Caco-2 (cell line): ENCODE data around the gene BLOC1S1. TPM values are rescaled to one million over a fixed set of nuclear protein-coding genes. Genes with fewer than 3 reads are reported as not detected.

Experiments used
- BruUV-seq: library from RNA; stranded (reverse); fragments of 400-500 nt; replicated peaks from 2 replicates; lab custom pipeline; 2021; lab: Mats Ljungman, UMichigan
- CTCF ChIA-PET: fragments of 300-600 bp; sonication (Branson Sonifier 250); formaldehyde crosslinking; loops from one replicate; lab custom pipeline; 2022; ENCODE audit warnings: antibody characterized with exemption; lab: Charles Lee
- POLR2A ChIA-PET: fragments of 300-600 bp; sonication (Branson Sonifier 250); formaldehyde crosslinking; loops from one replicate; lab custom pipeline; 2022; ENCODE audit warnings: antibody characterized with exemption; lab: Charles Lee
- DNase-seq, 2 experiments: peaks; one replicate each; pipeline versions ENCODE4 v3.0.0 to v3.0.0-alpha.2; 2020 to 2022
- H3K27me3 ChIP-seq: replicated peaks from 2 replicates; pipeline ENCODE4 v1.6.0; 2011; ENCODE audit warnings: low read length; ENCODE audit not compliant: control insufficient read depth, insufficient read depth
- H3K36me3 ChIP-seq: 2 replicates; pipeline ENCODE4 v1.5.1; 2011; ENCODE audit warnings: low read length; ENCODE audit not compliant: control insufficient read depth, insufficient read depth
- H3K4me1 ChIP-seq: fragments of 250-450 bp; sonication (Bioruptor Pico); 2 replicates; pipeline ENCODE4 v1.5.1; 2020; ENCODE audit warnings: mild to moderate bottlenecking
- H3K4me3 ChIP-seq: 2 replicates; pipeline ENCODE4 v1.5.1; 2011; ENCODE audit warnings: low read depth, mild to moderate bottlenecking, control low read depth, low read length
- H3K9me3 ChIP-seq: fragments of 250-450 bp; sonication (Bioruptor Pico); 2 replicates; pipeline ENCODE4 v1.5.1; 2020; ENCODE audit warnings: mild to moderate bottlenecking, moderate library complexity
- H3K27ac Mint-ChIP-seq: one replicate; pipeline ENCODE4 v1.8.0; 2022; ENCODE audit warnings: mixed read lengths; ENCODE audit not compliant: unreplicated experiment
- H3K27me3 Mint-ChIP-seq: one replicate; pipeline ENCODE4 v1.8.0; 2022; ENCODE audit warnings: mixed read lengths; ENCODE audit not compliant: insufficient read depth, unreplicated experiment
- H3K36me3 Mint-ChIP-seq: one replicate; pipeline ENCODE4 v1.8.0; 2022; ENCODE audit warnings: mild to moderate bottlenecking, mixed read lengths; ENCODE audit not compliant: insufficient read depth, unreplicated experiment
- H3K4me1 Mint-ChIP-seq: one replicate; pipeline ENCODE4 v1.8.0; 2022; ENCODE audit warnings: low read depth, mixed read lengths; ENCODE audit not compliant: unreplicated experiment
- H3K4me3 Mint-ChIP-seq: one replicate; pipeline ENCODE4 v1.8.0; 2022; ENCODE audit warnings: mild to moderate bottlenecking, moderate library complexity, mixed read lengths; ENCODE audit not compliant: unreplicated experiment
- H3K9me3 Mint-ChIP-seq: one replicate; pipeline ENCODE4 v1.8.0; 2022; ENCODE audit warnings: mixed read lengths; ENCODE audit not compliant: unreplicated experiment
- intact Hi-C: fragments of 100-400 bp; cut with micrococcal nuclease; formaldehyde crosslinking; loops from one replicate; pipeline ENCODE4 v1.10.0; 2022; ENCODE audit not compliant: unreplicated experiment
- total RNA-seq: library from RNA; stranded (reverse); gene quantifications from 2 replicates; pipeline ENCODE4 v1.2.3, GENCODE V29; 2022
- TF ChIP-seq, protein P1 (sequence below), 2 experiments: fragments of 200-600 bp in 1 of 2; IDR thresholded peaks; 1 replicate in 1 of 2; 2 replicates in 1 of 2; pipeline versions ENCODE4 v1.5.1 to v1.8.0; 2011 to 2022; ENCODE audit warnings: antibody characterized with exemption in 1 of 2, control low read depth in 1 of 2, inconsistent platforms in 1 of 2, low read depth in 1 of 2, low read length in 1 of 2, mild to moderate bottlenecking in 1 of 2, moderate library complexity in 1 of 2; ENCODE audit not compliant: insufficient read depth in 1 of 2, severe bottlenecking in 1 of 2, unreplicated experiment in 1 of 2

The BLOC1S1 gene
- total RNA-seq, 1 experiment from 2014 or later, result 73.7 TPM

DNA sequence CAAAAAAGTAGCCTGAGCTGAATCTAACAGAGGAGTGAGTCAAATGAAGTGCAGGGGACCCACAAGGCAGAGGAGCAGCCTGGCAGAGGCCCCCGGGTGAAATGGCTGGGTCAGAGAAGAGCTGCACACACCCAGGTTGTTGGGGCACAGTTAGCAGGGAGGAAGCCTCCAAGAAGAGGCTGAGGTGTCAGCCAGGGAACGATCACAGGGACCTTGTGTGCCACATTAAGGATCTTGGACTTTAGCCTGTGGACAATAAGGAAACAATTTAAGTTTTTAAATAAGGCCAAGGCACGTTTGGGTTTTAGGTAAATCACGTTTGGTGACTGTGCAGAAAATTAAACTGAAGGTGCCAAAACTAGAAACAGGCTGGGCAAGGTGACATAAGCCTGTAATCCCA, 44.1 kb upstream of the BLOC1S1 start:
- Mint-ChIP-seq H3K9me3 (peaks cover 8% of the 10 kb centered on the region), H3K4me1 (peaks cover 14% of the 10 kb centered on the region), H3K36me3 (no peaks in the 10 kb centered on the region), H3K27ac (no peak overlapping the region), H3K27me3 (no peaks in the 10 kb centered on the region), H3K4me3 (no peak overlapping the region)
- TF ChIP-seq, protein P1, sequence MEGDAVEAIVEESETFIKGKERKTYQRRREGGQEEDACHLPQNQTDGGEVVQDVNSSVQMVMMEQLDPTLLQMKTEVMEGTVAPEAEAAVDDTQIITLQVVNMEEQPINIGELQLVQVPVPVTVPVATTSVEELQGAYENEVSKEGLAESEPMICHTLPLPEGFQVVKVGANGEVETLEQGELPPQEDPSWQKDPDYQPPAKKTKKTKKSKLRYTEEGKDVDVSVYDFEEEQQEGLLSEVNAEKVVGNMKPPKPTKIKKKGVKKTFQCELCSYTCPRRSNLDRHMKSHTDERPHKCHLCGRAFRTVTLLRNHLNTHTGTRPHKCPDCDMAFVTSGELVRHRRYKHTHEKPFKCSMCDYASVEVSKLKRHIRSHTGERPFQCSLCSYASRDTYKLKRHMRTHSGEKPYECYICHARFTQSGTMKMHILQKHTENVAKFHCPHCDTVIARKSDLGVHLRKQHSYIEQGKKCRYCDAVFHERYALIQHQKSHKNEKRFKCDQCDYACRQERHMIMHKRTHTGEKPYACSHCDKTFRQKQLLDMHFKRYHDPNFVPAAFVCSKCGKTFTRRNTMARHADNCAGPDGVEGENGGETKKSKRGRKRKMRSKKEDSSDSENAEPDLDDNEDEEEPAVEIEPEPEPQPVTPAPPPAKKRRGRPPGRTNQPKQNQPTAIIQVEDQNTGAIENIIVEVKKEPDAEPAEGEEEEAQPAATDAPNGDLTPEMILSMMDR (IDR thresholded peaks at IDR 0.05; ENCODE audit: insufficient read depth in 1 of 2, low read depth in 1 of 2, low read length in 1 of 2, severe bottlenecking in 1 of 2, unreplicated experiment in 1 of 2), result no peak
- no peak for DNase-seq
- ChIA-PET CTCF (no interaction called here), POLR2A (no interaction called here)
- BruUV-seq, result no TSS peak
- H3K9me3 ChIP-seq, result no peaks in the 10 kb centered on the region
- peaks cover 9% of the 10 kb centered on the region for H3K4me1 ChIP-seq
- intact Hi-C loops, result no loop called here
- H3K4me3 ChIP-seq, result no peak overlapping the region
- H3K27me3 ChIP-seq, result no peaks in the 10 kb centered on the region
- H3K36me3 ChIP-seq, result no peaks in the 10 kb centered on the region

GRCh38 chr12:55673638-55674037, 42.2 kb upstream of the BLOC1S1 start:
- H3K4me1 Mint-ChIP-seq, result peaks cover 14% of the 10 kb centered on the region
- H3K4me3 Mint-ChIP-seq, result no peak overlapping the region
- no peak overlapping the region for H3K27ac Mint-ChIP-seq
- POLR2A ChIA-PET, result no interaction called here
- no peak for DNase-seq
- H3K9me3 Mint-ChIP-seq, result peaks cover 8% of the 10 kb centered on the region
- no TSS peak for BruUV-seq
- TF ChIP-seq, protein P1 (IDR thresholded peaks at IDR 0.05; ENCODE audit: insufficient read depth in 1 of 2, low read depth in 1 of 2, low read length in 1 of 2, severe bottlenecking in 1 of 2, unreplicated experiment in 1 of 2), result no peak
- Histone ChIP-seq H3K4me3 (no peak overlapping the region), H3K4me1 (peaks cover 9% of the 10 kb centered on the region), H3K27me3 (no peaks in the 10 kb centered on the region), H3K9me3 (no peaks in the 10 kb centered on the region), H3K36me3 (no peaks in the 10 kb centered on the region)
- CTCF ChIA-PET, result interaction anchor here (0.6 kb wide), 1 partner anchor 8 kb away, joined by 3 read pairs; a partner anchor contains a TSS
- intact Hi-C loops, result no loop called here
- no peaks in the 10 kb centered on the region for H3K36me3 Mint-ChIP-seq
- no peaks in the 10 kb centered on the region for H3K27me3 Mint-ChIP-seq

DNA sequence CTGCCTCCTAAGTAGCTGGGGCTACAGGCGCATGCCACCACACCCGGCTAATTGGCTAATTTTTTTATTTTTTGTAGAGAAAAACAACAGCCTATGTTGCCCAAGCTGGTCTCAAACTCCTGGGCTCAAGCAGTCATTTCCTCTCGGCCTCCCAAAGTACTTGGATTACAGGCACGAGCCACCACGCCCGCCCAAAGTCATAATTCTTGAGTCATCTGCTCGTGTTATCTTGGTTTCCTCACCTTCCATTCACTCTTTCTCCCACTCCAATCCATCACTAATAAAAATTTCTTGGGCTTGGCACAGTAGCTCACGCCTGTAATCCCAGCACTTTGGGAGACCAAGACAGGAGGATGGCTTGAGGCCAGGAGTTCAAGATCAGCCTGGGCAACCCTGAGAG, 40.2 kb upstream of the BLOC1S1 start:
- DNase-seq, result no peak
- no peaks in the 10 kb centered on the region for H3K36me3 ChIP-seq
- no peaks in the 10 kb centered on the region for H3K9me3 ChIP-seq
- no peaks in the 10 kb centered on the region for H3K4me1 ChIP-seq
- TF ChIP-seq, protein P1 (IDR thresholded peaks at IDR 0.05; ENCODE audit: insufficient read depth in 1 of 2, low read depth in 1 of 2, low read length in 1 of 2, severe bottlenecking in 1 of 2, unreplicated experiment in 1 of 2), result no peak
- intact Hi-C loops, result no loop called here
- no peaks in the 10 kb centered on the region for H3K27me3 Mint-ChIP-seq
- peaks cover 6% of the 10 kb centered on the region for H3K4me1 Mint-ChIP-seq
- CTCF ChIA-PET, result no interaction called here
- POLR2A ChIA-PET, result no interaction called here
- BruUV-seq, result no TSS peak
- no peaks in the 10 kb centered on the region for H3K36me3 Mint-ChIP-seq
- H3K4me3 ChIP-seq, result no peak overlapping the region
- no peak overlapping the region for H3K4me3 Mint-ChIP-seq
- H3K27me3 ChIP-seq, result no peaks in the 10 kb centered on the region
- H3K27ac Mint-ChIP-seq, result no peak overlapping the region
- H3K9me3 Mint-ChIP-seq, result peaks cover 8% of the 10 kb centered on the region
